IMR-90 (cell line): ENCODE measurements around the gene EYS. TPM values are rescaled to one million over a fixed set of nuclear protein-coding genes. Genes with fewer than 3 reads are reported as not detected.

Experiments
- ATAC-seq: fragments of 200-7000 bp; cut with Tn5 transposase; 2 replicates; pipeline ENCODE4 v1.9.1; 2020; ENCODE audit warnings: low read depth, mild to moderate bottlenecking, moderate library complexity
- BruUV-seq: library from RNA; stranded (reverse); fragments of 400-500 nt; replicated peaks from 2 replicates; lab custom pipeline; 2021; lab: Mats Ljungman, UMichigan
- CTCF ChIA-PET: fragments of 300-600 bp; formaldehyde crosslinking; extraction: SDS; loops from one replicate; lab custom pipeline; 2021; ENCODE audit warnings: antibody characterized with exemption; lab: Yijun Ruan, JAX
- POLR2A ChIA-PET: fragments of 300-600 bp; sonication (Branson Sonifier 250); formaldehyde crosslinking; loops from one replicate; lab custom pipeline; 2022; ENCODE audit warnings: antibody characterized with exemption; ENCODE audit not compliant: unreplicated experiment; lab: Charles Lee
- DNase-seq: peaks from one replicate; pipeline ENCODE4 v3.0.0; 2013
- H2AFZ ChIP-seq: replicated peaks from 2 replicates; pipeline ENCODE3; 2013; ENCODE audit warnings: low read length, mild to moderate bottlenecking; ENCODE audit not compliant: poor library complexity
- H2AK5ac ChIP-seq: 2 replicates; pipeline ENCODE4 v1.6.1; 2013; ENCODE audit warnings: low read depth, low read length, inconsistent platforms
- H2AK9ac ChIP-seq: replicated peaks from 2 replicates; pipeline ENCODE3; 2013; ENCODE audit warnings: mild to moderate bottlenecking, low read depth, low read length, moderate library complexity; ENCODE audit not compliant: poor library complexity
- H2BK120ac ChIP-seq: 2 replicates; pipeline ENCODE4 v1.6.1; 2013; ENCODE audit warnings: low read depth, low read length, inconsistent platforms
- H2BK15ac ChIP-seq: 3 replicates; pipeline ENCODE4 v1.6.1; 2013; ENCODE audit warnings: low read depth, low read length, inconsistent platforms
- H2BK20ac ChIP-seq: 2 replicates; pipeline ENCODE4 v1.6.1; 2013; ENCODE audit warnings: low read depth, mild to moderate bottlenecking, inconsistent platforms, low read length, moderate library complexity
- H2BK5ac ChIP-seq: 2 replicates; pipeline ENCODE4 v1.6.1; 2013; ENCODE audit warnings: mild to moderate bottlenecking, low read depth, low read length, inconsistent platforms; ENCODE audit not compliant: poor library complexity, severe bottlenecking
- H3K14ac ChIP-seq: replicated peaks from 2 replicates; pipeline ENCODE4 v1.6.1; 2013; ENCODE audit warnings: low read depth, low read length, inconsistent platforms
- H3K18ac ChIP-seq: 2 replicates; pipeline ENCODE4 v1.6.1; 2013; ENCODE audit warnings: low read depth, low read length, control low read depth
- H3K23ac ChIP-seq: 2 replicates; pipeline ENCODE4 v1.6.1; 2013; ENCODE audit warnings: low read depth, low read length, inconsistent platforms
- H3K27ac ChIP-seq: 2 replicates; pipeline ENCODE4 v1.5.1; 2013; ENCODE audit warnings: mild to moderate bottlenecking, control low read depth, low read length; ENCODE audit not compliant: insufficient read depth
- H3K27me3 ChIP-seq: 2 replicates; pipeline ENCODE4 v1.6.1; 2013; ENCODE audit warnings: low read length; ENCODE audit not compliant: control insufficient read depth, insufficient read depth
- H3K36me3 ChIP-seq: 2 replicates; pipeline ENCODE4 v1.6.1; 2013; ENCODE audit warnings: low read length, mixed read lengths; ENCODE audit not compliant: control insufficient read depth, insufficient read depth
- H3K4ac ChIP-seq: 2 replicates; pipeline ENCODE4 v1.6.1; 2013; ENCODE audit warnings: low read depth, low read length, inconsistent platforms
- H3K4me1 ChIP-seq: 2 replicates; pipeline ENCODE4 v1.6.1; 2013; ENCODE audit warnings: low read length, mixed read lengths; ENCODE audit not compliant: control insufficient read depth, insufficient read depth
- H3K4me2 ChIP-seq: 2 replicates; pipeline ENCODE4 v1.6.1; 2013; ENCODE audit warnings: low read depth, mild to moderate bottlenecking, control low read depth, low read length, moderate library complexity
- H3K4me3 ChIP-seq: 2 replicates; pipeline ENCODE4 v1.5.1; 2013; ENCODE audit warnings: low read depth, mild to moderate bottlenecking, control low read depth, low read length, moderate library complexity; ENCODE audit not compliant: insufficient read depth
- H3K56ac ChIP-seq: 2 replicates; pipeline ENCODE4 v1.6.1; 2013; ENCODE audit warnings: low read length, inconsistent platforms; ENCODE audit not compliant: insufficient read depth; ENCODE audit errors: extremely low read depth
- H3K79me1 ChIP-seq, 2 experiments: 2 replicates each; pipeline ENCODE4 v1.6.1; 2013; ENCODE audit warnings: low read length in 2 of 2, inconsistent platforms in 1 of 2, low read depth in 1 of 2
- H3K9ac ChIP-seq: 2 replicates; pipeline ENCODE4 v1.6.1; 2013; ENCODE audit warnings: low read depth, low read length, control low read depth
- H3K9me1 ChIP-seq: 2 replicates; pipeline ENCODE4 v1.6.1; 2013; ENCODE audit warnings: low read length, inconsistent platforms; ENCODE audit not compliant: insufficient read depth
- H3K9me3 ChIP-seq: 2 replicates; pipeline ENCODE4 v1.6.1; 2013; ENCODE audit warnings: low read length; ENCODE audit not compliant: control insufficient read depth, insufficient read depth
- H4K20me1 ChIP-seq: 2 replicates; pipeline ENCODE4 v1.6.1; 2013; ENCODE audit warnings: low read length, inconsistent platforms; ENCODE audit not compliant: insufficient read depth
- H4K5ac ChIP-seq: 2 replicates; pipeline ENCODE4 v1.6.1; 2013; ENCODE audit warnings: mild to moderate bottlenecking, low read depth, low read length, control low read depth
- H4K8ac ChIP-seq, 2 experiments: 2 replicates each; pipeline ENCODE4 v1.6.1; 2013; ENCODE audit warnings: low read depth in 2 of 2, low read length in 2 of 2, control low read depth in 1 of 2, inconsistent platforms in 1 of 2
- H4K91ac ChIP-seq: 2 replicates; pipeline ENCODE4 v1.6.1; 2013; ENCODE audit warnings: low read depth, low read length, inconsistent platforms; ENCODE audit not compliant: insufficient read depth
- BHLHE40 ChIP-seq: fragments of 150-350 bp; IDR thresholded peaks from 2 replicates; pipeline ENCODE4 v1.6.1; 2016; ENCODE audit warnings: mild to moderate bottlenecking, low read depth, low read length
- CHD1 ChIP-seq: IDR thresholded peaks from 2 replicates; pipeline ENCODE4 v1.6.1; 2012; ENCODE audit warnings: low read depth, low read length, improper control_type of control experiment
- ELK1 ChIP-seq: fragments of 150-350 bp; IDR thresholded peaks from 2 replicates; pipeline ENCODE4 v1.6.1; 2016; ENCODE audit warnings: low read depth, mild to moderate bottlenecking, low read length, moderate library complexity, borderline replicate concordance
- FOS ChIP-seq: fragments of 150-350 bp; IDR thresholded peaks from 2 replicates; pipeline ENCODE4 v1.6.1; 2016; ENCODE audit warnings: low read depth, low read length
- MAZ ChIP-seq: IDR thresholded peaks from 2 replicates; pipeline ENCODE4 v1.6.1; 2012; ENCODE audit warnings: low read depth, mild to moderate bottlenecking, low read length, improper control_type of control experiment, moderate library complexity, borderline replicate concordance
- MXI1 ChIP-seq: IDR thresholded peaks from 2 replicates; pipeline ENCODE4 v1.6.1; 2012; ENCODE audit warnings: low read depth, mild to moderate bottlenecking, low read length, moderate library complexity, borderline replicate concordance
- POLR2A ChIP-seq: IDR thresholded peaks from 2 replicates; pipeline ENCODE4 v1.6.1; 2012; ENCODE audit warnings: mild to moderate bottlenecking, low read depth, low read length
- RAD21 ChIP-seq: IDR thresholded peaks from 2 replicates; pipeline ENCODE4 v1.6.1; 2012; ENCODE audit warnings: low read length, improper control_type of control experiment
- dilution Hi-C: fragments of 300-500 bp; cut with HindIII; formaldehyde crosslinking; loops from one replicate; pipeline ENCODE4 v1.14.3; 2018; ENCODE audit warnings: low sequenced_read_pairs; ENCODE audit not compliant: unreplicated experiment
- in situ Hi-C: fragments of 300-500 bp; cut with MboI; formaldehyde crosslinking; loops from 3 replicates; pipeline ENCODE4 v1.14.3; 2019; ENCODE audit warnings: low sequenced_read_pairs, inconsistent platforms, mixed read lengths
- intact Hi-C: fragments of 100-400 bp; cut with micrococcal nuclease; formaldehyde crosslinking; loops from 2 replicates; pipeline ENCODE4 v1.10.0; 2022
- polyA plus RNA-seq, 3 experiments: library from polyadenylated mRNA; depleted of rRNA; stranded (reverse); fragments of >200 nt; gene quantifications; 2 replicates each; pipeline ENCODE4 v1.2.3, GENCODE V29; 2012; ENCODE audit warnings: low replicate concordance in 1 of 3
- total RNA-seq: library from RNA; depleted of rRNA; stranded (reverse); fragments of >200 nt; gene quantifications from 2 replicates; pipeline ENCODE4 v1.2.3, GENCODE V29; 2012
- TF ChIP-seq, protein P1 (sequence below): fragments of 150-350 bp; IDR thresholded peaks from 2 replicates; pipeline ENCODE4 v1.6.1; 2017; ENCODE audit warnings: mild to moderate bottlenecking, antibody characterized with exemption, low read length, low read depth
- TF ChIP-seq, protein P2 (sequence below): conservative IDR thresholded peaks from 2 replicates; pipeline ENCODE4 v1.5.1; 2012; ENCODE audit warnings: mild to moderate bottlenecking, low read depth, low read length, improper control_type of control experiment

Gene EYS
- total and polyA plus RNA-seq, 2 of the 4 experiments (the other 2 are of a cell fraction): under 0.01 TPM; not detected in 1

DNA sequence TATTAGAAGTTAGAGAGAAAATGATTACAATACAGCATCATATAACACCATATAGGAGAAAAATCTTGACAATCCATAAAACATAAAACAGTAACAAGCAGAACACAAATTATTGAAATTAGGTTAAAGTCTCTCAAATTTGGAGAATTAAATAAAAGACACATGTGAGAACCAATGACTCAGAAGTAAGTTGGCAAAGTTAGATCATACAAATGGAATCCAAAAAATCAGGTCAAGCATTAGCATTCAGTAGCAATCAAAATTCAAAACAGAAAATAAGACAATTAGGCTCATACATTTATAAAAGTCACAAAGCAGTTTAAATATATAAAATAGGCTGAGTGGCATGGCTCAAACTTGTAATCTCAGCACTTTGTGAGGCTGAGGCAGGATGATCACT lies 1295.8 kb downstream of the EYS start:
- no peak for DNase-seq

More for the DNA sequence above, 1295.8 kb downstream of the EYS start:
- no peak for ATAC-seq
- H4K8ac ChIP-seq: no peak overlapping the region
- H3K23ac ChIP-seq: no peak overlapping the region
- no peaks in the 10 kb centered on the region for H3K4me1 ChIP-seq
- H3K27me3 ChIP-seq: no peaks in the 10 kb centered on the region
- ChIA-PET POLR2A (no interaction called here), CTCF (no interaction called here)
- no peaks in the 10 kb centered on the region for H3K79me1 ChIP-seq
- no peak overlapping the region for H2BK5ac ChIP-seq
- no peak overlapping the region for H2BK20ac ChIP-seq
- dilution Hi-C loops: no loop called here
- H3K9me3 ChIP-seq: no peaks in the 10 kb centered on the region
- H3K9ac ChIP-seq: no peak overlapping the region
- H4K91ac ChIP-seq: no peak overlapping the region
- no peak overlapping the region for H3K18ac ChIP-seq
- no peak overlapping the region for H3K27ac ChIP-seq
- H4K5ac ChIP-seq: no peak overlapping the region
- no peak overlapping the region for H3K4me2 ChIP-seq
- no peak overlapping the region for H2AK5ac ChIP-seq
- no peak overlapping the region for H2BK120ac ChIP-seq
- BruUV-seq: no TSS peak
- in situ Hi-C loops: no loop called here
- no peak overlapping the region for H3K14ac ChIP-seq
- TF ChIP-seq POLR2A: no peak
- TF ChIP-seq ELK1: no peak
- TF ChIP-seq RAD21: no peak
- no peak for TF ChIP-seq MAZ
- TF ChIP-seq, protein P1, sequence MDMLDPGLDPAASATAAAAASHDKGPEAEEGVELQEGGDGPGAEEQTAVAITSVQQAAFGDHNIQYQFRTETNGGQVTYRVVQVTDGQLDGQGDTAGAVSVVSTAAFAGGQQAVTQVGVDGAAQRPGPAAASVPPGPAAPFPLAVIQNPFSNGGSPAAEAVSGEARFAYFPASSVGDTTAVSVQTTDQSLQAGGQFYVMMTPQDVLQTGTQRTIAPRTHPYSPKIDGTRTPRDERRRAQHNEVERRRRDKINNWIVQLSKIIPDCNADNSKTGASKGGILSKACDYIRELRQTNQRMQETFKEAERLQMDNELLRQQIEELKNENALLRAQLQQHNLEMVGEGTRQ: no peak
- no peak for TF ChIP-seq CHD1
- no peak for TF ChIP-seq FOS
- TF ChIP-seq BHLHE40: no peak
- no peak for TF ChIP-seq MXI1
- TF ChIP-seq, protein P2, sequence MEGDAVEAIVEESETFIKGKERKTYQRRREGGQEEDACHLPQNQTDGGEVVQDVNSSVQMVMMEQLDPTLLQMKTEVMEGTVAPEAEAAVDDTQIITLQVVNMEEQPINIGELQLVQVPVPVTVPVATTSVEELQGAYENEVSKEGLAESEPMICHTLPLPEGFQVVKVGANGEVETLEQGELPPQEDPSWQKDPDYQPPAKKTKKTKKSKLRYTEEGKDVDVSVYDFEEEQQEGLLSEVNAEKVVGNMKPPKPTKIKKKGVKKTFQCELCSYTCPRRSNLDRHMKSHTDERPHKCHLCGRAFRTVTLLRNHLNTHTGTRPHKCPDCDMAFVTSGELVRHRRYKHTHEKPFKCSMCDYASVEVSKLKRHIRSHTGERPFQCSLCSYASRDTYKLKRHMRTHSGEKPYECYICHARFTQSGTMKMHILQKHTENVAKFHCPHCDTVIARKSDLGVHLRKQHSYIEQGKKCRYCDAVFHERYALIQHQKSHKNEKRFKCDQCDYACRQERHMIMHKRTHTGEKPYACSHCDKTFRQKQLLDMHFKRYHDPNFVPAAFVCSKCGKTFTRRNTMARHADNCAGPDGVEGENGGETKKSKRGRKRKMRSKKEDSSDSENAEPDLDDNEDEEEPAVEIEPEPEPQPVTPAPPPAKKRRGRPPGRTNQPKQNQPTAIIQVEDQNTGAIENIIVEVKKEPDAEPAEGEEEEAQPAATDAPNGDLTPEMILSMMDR: no peak
- H3K9me1 ChIP-seq: no peaks in the 10 kb centered on the region
- H2BK15ac ChIP-seq: no peak overlapping the region
- H3K36me3 ChIP-seq: no peaks in the 10 kb centered on the region
- H3K4ac ChIP-seq: no peak overlapping the region
- no peak overlapping the region for H3K4me3 ChIP-seq
- H2AK9ac ChIP-seq: no peak overlapping the region
- intact Hi-C loops: no loop called here
- no peak overlapping the region for H3K56ac ChIP-seq
- no peak overlapping the region for H2AFZ ChIP-seq
- H4K20me1 ChIP-seq: no peaks in the 10 kb centered on the region
